HT-29 (cell line): Measurements from ENCODE around the gene RAB5IF. TPM values are rescaled to one million over a fixed set of nuclear protein-coding genes. Genes with fewer than 3 reads are reported as not detected.
A peak's percentile ranks its signal among the peaks of the same experiment; 100 is the strongest.
"Not testable (repeated sequence)": the region's sequence is repeated elsewhere in the genome, so short reads cannot be mapped to it uniquely, and the experiment has no call there.

Source experiments
- DNase-seq: peaks from one replicate; pipeline ENCODE4 v3.0.0-alpha.2; 2015; ENCODE audit warnings: low spot score
- total RNA-seq: library from RNA; depleted of rRNA; stranded (reverse); fragments of >200 nt; shearing (Covaris generic); gene quantifications from 2 replicates; pipeline ENCODE4 v1.2.3, GENCODE V29; 2014

Gene RAB5IF
- total RNA-seq, 1 experiment from 2014 or later, result 255 TPM

DNA sequence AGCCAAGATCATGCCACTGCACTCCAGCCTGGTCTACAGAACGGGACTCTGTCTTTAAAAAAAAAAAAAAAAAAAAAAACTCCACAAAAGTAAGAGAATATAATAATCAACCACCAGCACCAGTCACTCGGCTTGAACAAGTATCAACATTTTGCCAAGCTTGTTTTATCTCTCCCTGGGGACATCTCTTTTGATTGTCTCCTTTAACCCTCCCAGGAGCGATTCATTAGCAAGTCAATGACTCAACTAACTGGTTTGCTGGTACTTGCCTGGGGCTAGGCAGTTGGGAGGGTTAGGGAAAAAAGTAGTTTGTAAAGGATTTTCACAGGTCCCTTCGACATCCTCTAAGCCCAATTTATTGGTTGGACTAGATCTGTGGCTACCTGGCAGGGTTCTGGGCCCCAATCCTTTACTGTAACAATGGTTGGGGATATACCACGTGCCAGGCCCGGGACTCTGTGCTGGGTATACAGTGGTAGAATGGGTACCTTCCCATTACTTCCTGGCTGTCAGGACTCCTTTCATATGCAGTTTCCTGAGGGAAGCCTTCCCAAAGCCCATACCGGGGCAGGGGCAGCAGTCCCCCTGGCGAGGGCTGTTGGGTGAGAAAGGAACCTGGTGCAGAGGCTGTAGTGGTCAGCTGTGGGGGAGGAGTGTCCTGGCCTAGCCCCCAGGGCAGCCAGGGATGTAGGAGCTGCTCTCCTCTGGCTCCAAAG is 20.0 kb upstream of the RAB5IF start:
- no peak for DNase-seq

DNA sequence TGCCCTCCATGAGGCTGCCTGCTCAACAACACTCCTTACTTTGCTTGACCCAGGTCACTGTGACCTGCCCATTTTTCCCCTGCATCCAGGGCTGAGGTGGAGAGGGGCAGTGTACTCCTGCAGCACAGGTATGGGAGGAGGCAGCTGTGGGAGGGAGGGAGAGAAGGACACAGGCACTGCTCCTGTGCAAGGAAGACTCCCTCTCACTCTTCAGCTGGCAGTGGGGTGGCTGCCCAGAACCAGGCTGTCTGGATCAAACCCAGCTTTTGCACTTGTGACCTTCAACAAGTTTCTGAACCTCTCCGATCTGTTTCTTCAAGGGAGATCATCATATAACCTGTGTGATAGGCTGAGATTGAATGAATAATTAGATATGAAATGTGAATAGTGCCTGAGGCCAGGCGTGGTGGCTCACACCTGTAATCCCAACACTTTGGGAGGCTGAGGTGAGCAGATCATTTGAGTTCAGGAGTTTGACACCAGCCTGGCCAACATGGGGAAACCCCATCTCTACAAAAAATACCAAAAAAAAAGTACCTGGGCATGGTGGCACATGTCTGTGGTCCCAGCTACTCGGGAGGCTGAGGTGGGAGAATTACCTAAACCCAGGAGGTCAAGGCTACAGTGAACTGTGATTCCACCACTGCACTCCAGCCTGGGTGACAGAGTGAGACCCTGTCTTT is 18.1 kb upstream of the RAB5IF start:
- DNase-seq, result no peak

DNA sequence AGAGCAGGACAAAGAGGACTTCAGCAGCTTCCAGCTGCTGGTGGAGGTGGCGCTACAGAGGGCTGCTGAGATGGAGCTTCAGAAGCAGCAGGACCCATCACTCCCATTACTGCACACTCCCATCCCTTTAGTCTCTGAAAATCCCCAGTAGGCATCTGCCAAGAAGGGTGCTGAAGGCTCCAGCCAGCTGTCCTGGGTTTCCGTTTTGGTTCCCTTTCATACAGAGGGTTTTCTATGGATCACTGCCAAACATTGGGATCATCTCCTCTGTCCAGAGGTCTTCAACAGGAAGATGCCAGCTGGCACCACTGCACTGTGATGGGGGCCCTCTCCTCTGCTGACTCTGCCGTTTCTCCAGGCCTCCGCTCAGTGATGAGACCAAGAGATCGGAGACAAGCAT is 14.3 kb upstream of the RAB5IF start:
- DNase-seq, result no peak

DNA sequence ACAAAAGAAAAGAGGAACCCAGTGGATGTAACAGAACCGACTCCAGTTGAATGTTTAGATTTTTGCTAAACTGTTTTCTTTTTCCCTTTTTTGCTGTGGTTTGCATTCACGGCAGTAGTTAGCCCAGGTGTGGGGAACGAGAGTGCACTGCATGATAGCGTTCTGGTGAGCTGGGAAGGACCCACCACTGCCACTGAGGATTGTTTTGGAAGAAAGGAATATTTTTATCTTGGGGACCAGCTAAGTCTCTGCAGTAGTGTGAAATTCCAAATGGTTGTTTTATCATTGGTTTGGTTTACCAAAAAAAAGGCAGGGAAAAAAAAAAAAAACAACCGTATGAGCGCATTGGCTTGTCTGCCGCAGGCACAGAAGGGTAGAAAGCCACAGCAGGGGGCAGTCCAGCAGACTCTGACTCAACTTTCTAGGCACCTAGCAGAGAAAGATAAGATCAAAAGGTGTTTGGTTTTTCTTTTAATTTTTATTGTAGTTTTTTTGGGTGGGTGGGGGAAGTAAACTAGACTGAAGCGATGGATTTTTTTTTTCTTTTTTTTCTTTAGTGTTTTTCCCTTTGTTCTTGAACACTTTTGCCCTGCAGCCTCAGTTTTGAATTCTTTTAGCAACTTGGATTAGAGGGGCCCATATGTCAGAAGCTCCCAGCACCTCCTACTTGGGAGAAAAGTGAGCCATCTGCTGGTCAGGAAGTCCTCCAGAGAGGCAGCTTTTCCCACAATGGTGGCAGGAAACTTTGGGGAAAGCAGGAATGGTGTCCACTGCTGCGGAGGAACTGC is 13.5 kb upstream of the RAB5IF start:
- DNase-seq, result peak; percentile 75

DNA sequence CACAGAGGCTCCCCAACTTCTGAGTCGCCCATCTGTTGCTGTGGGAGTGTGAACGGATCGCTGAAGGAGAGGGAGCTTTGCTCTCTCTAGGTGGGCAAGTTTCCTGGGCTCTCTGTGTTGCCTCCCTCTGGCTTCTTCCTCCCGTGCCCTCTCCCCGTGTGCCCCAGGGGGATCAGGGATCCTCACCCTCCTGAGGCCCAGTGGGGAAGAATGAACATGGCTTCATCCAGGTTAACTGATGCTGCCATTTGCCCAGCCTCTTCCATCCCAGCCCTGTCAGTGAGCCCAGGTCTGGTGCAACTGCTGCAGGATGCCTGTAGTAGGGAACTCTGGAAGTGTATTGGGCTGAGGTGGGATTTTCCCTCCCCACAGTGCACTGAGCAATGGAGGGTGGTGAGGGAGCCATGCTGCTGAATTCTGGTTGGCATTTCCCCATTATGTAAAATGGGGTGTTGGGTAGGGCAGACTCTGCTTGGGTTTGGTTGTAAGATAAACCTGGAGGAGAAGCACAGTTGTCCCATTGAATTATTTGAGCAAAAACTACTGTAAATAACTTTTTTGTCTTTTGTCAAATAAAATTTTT is 12.1 kb upstream of the RAB5IF start:
- no peak for DNase-seq

DNA sequence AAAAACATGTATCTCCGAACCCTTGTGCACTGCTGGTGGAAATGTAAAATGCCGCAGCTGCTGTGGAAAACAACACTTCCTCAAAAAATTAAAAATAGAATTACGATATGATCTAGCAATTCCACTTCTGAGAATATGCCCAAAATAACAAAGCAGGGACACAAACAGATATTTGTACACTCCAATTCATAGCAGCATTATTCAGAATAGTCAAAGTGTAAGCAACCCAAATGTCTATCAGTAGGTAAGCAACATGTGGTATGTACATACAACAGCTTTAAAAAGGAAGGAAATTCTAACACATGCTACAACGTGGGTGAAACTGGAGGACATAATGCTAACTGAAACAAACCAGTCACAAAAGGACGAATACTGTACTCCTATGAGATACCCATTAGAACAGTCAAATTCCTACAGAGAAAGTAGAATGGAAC is 5.7 kb upstream of the RAB5IF start:
- no peak for DNase-seq

DNA sequence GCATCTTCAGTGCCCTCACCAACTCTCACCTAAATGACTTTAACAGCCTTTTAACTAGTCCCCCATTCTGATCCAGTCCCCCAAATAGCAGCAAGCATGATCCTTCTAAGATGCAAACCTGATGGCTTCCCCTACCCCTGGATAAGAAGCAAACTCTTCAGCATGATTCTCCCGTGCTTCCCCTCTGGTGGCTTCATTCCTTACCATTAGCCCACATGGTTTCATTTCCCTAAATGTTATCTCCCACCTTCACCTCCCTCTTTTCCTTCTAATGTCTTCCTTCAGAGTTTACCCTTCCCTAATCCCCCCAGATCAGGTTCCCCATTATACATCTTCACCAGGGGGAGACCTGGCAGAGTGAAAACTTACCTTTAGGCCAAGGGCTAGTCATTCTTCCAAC is 4.0 kb upstream of the RAB5IF start:
- DNase-seq, result no peak

DNA sequence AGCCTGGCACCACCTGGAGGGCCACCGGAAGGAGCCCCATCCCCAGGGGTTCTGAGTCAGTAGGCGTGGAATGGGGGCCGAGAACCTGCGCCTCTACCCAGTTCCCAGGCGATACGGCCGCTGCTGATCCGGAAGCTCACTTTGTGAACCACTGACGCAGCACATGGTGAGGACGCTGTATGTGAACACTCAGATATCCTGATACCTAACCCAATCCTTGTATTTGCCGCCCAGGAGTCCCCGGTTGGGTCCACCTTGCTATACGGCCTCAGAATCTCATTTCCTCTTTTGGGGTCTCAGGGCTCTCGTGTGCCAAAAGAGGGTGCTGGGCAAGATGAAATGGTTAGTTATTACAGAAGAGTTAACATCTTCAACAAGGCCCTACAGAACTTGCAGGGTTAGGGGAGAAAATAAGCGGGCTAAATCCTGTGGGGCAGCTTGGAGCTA is 604 bp upstream of the RAB5IF start:
- no peak for DNase-seq

DNA sequence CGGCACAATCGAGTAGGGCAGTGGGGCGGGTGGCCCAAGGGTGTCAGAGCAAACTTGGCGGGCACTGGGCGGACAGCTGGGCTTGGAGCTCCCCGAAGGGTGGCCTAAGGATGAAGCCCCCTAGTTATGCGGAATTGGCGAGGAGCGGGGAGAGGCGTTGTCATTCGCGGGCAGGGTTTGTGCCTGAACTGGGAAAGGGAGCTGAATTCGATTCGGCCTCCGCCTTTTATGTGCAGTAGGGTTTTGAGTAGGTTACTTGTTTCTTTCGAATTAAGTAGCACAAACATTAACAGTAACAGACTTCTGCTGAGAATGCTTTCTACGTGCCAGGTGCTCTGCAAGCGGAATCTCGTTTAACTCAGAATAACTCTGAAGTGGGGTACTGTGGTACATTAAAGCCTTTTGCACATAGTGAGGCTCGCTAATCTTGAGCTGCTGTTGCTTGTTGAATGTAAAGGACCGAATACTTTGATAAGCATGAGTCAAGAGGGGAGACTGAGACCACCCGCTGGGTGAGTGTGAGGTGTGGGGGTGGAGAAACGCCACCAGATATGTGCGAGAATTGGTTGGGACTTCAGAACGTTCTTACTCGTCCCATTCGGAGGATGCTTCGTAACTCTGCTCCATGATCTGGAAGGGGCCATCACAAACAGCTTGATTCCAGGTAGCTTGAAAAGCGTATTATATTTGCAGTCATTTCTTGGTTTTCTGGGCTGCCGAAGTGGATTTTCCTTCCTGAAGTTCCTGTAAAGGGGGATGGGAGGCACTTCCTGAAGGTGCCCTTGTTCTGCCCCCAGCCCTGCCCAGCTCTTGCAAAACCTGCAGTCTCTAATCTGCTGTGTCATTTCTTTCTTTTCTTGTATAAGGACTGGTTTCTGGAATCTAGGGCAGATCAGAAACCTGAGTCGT is 833 bp downstream of the RAB5IF start:
- DNase-seq, result peak; percentile 60

DNA sequence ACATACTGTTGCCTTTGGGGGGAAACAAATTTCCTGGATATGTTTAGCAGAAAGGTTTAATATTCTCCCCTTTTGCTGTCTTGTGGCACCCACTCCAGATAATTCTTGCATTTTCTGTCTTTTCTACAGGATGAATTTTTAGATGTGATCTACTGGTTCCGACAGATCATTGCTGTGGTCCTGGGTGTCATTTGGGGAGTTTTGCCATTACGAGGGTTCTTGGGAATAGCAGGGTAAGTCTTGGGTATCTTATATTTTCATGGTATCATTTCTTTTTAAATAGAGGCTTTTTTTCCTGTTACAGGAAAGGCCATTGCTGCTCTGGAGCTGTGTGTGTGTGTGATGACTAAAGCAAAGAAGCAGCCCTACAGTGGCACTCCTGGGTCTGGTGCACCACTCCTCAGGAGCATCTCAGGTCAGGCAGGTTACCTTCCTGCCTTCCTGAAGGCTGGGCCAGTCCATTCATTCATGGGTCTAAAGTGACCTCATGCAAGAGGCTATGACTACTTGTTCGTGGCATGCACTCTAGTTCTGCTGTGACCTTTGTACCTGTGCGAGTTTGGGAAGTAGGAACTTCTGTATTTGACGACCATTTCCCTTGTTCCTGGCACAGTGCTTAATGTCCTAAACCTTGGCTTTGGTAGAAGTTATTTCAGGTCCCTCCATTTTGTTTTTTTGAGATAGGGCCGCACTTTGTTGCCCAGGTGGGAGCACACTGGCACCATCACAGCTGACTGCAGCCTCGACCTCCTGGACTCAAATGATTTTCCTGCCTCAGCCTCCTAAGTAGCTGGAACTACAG is 2.2 kb downstream of the RAB5IF start:
- peak; percentile 58 for DNase-seq

DNA sequence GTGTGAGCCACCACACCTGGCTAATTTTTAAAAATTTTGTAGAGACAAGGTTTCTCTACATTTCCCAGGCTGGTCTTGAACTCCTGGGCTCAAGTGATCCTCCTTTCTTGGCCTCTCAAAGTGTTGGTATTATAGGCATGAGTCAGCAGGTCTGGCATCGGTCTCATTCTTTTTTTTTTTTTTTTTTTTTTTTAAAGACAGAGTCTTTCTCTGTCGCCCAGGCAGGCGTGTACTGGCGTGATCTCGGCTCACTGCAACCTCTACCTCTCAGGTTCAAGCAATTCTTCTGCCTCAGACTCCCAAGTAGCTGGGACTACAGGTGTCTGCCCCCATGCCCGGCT is 2.8 kb downstream of the RAB5IF start:
- DNase-seq, result not testable (repeated sequence)

DNA sequence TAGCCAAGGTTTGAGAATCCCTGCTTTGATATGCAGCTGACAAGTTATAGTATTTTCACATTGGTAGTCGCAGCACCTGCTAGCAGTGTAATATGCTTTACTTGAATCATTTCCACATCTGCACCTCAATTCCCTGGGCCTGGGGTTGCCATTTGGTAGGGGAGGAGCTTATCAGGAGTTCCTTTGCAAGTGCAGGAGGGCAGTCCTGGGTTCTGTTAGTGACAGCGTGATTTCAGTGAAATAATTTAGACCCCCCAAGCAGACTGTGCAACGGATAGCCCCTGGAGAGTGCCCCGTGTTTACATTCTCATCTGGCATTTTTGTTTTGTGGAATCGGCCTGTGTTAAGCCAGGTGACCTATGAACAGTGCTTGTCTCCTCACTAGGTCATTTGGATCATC is 6.0 kb downstream of the RAB5IF start:
- no peak for DNase-seq

DNA sequence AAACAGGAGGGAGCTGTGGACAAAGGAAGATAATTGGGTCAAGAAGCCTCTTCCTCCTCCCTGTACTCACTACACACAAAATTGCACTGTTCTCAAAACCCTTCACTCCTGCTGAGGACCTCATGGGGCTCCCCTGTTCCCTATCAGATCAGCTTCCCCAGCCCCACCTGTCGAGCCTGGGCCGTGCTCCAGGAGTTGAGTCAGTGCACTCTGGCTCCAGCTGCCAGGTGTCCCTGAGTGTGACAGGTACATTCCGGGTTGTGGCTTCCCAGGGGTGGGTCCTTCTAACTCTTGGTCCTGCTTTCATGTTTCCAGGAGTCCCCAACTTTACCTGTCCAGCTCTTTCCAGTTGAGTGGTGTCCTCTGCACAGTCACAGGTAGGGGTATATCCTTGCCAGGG is 8.4 kb downstream of the RAB5IF start:
- no peak for DNase-seq

DNA sequence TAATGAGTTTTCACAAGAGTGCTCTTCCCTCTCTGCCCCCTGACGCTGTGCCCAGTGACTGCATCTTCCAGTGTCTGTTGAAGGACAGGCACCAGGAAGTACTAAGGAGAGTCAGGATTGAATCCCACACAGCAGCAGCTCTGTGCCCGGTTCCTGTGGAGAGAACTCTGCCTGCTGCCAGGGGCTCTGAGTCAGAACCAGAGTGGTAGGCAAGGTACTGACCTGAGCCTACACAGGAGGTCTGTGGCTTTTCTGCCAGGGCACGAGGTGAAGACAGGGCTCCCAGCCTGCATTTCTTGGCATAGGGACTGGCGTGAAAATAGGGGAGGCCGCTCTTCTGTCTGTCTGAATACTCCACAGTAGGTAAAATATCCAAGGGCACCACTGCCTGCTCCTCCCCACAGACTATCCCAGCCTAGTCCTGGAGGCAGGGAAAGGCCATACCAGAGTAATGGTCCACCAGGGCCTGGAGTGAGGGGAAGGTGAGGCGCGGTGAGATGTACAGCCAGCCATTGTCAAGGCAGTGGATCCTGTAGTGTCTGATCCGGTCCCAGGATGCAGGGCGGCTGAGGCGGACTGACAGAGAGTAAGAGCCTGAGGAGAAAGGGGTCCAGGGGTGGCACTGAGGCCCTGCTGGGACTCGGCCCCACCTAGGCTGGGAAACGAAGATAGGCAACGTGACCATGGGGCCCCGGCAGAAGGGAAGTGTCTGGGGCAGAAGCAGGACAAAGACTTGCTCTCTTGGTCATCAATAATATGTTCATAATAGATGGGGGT is 9.4 kb downstream of the RAB5IF start:
- DNase-seq, result no peak

DNA sequence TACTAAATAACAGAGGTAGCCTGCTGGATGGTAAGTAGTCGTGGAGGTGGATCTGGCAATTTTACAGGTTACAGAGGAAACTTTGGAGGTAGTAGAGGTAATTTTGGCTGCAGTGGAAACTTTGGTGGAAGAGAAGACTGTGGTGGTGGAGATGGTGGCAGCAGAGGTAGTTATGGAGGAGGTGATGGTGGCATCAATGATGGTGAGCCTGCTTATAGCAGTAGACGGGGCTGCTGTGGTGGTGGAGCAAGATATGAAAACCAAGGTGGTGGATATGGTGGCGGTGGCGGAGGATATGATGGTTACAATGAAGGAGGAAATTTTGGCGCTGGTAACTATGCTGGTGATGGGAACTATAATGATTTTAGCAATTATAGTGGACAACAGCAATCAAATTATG is 15.3 kb downstream of the RAB5IF start:
- no peak for DNase-seq

DNA sequence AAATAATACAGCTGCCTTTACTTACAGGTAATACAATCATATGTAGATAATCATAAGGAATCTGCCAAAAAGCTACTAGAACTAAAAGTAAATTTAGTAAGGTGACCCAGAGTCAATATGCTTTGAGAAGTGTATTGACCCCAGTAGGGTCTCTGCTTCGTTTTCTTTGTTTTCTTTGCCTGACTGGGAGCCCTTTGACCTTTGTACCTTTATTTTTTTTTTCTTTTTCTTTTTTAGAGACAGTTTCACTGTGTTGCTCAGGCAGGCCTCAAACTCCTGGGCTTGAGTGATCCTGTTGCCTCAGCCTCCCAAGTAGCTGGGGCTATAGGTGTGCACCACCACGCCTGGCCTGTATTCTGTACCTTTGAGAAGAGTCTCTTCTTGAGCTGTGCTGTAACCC is 17.9 kb downstream of the RAB5IF start:
- no peak for DNase-seq

DNA sequence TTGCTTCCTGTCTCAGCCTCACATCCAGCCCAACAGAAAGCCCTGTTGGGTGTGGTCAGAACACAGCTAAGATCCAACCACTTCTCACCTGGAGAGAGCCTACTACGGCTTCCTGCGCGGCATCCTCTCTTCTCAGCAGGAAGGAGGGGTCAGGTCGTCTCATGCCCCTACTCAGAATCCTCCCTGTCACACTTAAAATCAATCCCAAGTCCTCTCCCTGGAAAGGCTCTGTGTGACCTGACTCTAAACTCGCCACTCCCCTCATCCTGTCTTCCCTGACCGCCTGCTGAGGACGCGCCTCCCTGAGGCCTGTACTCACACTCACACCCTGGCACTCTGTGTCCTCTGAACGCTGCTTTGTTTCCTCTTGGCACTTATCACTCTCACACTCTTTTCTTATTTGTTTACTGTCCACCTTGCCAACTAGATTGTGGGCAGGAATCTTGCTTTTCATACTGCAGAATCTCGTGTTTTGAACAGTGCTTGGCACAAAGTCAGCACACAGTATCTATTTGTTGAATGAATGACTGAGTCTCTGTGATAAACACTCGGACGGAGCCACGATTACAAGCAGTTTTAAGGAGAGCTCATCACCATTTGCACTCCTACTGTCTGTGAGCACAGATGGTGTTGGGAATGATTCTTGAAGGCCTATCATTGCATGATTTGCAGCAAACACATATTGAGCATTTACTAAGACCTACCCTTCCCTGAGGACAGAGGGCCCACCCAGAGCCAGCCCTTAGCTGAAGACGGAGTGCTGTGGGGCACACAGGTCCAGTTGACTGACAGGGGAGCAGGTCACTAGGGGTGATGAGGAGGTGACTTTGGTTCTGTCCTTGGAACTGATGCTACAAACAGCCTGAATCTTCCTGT is 18.7 kb downstream of the RAB5IF start:
- DNase-seq, result no peak

DNA sequence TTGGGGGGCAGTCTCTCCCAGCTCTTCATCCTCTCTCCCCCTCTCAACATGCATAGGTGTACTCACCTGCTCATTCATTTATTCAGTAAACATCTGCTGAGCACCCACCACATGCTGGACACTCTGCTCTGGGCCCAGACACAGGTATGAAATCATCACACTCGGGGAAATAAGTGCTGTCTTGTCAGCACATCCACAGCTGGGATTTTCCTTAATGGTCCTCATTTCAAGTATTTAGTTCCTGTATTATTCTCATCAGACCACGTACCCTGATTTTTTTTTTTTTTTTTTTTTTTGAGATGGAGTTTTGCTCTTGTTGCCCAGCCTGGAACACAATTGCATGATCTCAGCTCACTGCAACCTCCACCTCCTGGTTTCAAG is 19.4 kb downstream of the RAB5IF start:
- DNase-seq, result no peak

DNA sequence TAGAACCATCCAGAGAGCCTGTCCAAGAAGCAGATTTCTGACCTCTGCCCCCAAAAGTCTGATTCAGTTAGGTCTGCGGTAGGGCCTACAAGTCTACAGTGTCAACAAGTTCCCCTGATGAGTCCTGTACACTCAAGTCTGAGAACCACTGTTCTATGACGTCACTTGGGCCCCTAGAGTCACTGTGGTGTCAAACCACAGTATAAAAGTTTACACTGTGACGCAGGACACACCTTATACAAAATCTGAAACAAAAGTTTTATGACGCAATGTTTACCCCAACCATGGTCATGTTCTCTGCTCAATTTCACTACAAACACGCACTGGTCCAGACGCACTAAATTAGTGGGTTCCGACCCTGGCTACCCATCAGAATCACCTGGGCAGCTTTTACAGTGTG is 22.5 kb downstream of the RAB5IF start:
- DNase-seq, result no peak
